K562 (cell line): Measurements from ENCODE around the gene UBXN10. TPM values are rescaled to one million over a fixed set of nuclear protein-coding genes. Genes with fewer than 3 reads are reported as not detected.
A peak's percentile ranks its signal among the peaks of the same experiment; 100 is the strongest.

Source experiments
- ATF3 ChIP-seq, 2 experiments: fragments of 450-650 bp in 1 of 2; sonication (generic) in 1 of 2; formaldehyde crosslinking in 1 of 2; IDR thresholded peaks in 1 of 2; conservative IDR thresholded peaks in 1 of 2; 2 replicates each; pipeline versions ENCODE4 v1.6.1 to v1.8.1; 2016 to 2023; ENCODE audit warnings: mild to moderate bottlenecking in 2 of 2, moderate library complexity in 2 of 2, inconsistent platforms in 1 of 2, missing genetic modification reagents in 1 of 2
- CBX2 ChIP-seq: fragments of 200-600 bp; sonication (generic); IDR thresholded peaks from one replicate; pipeline ENCODE4 v1.6.1; 2012; ENCODE audit warnings: mild to moderate bottlenecking, low read length, inconsistent platforms; ENCODE audit not compliant: insufficient read depth, poor library complexity, severe bottlenecking
- CBX8 ChIP-seq: fragments of 200-600 bp; sonication (generic); IDR thresholded peaks from 2 replicates; pipeline ENCODE4 v1.6.1; 2012; ENCODE audit warnings: borderline replicate concordance, mixed run types, low read depth, mild to moderate bottlenecking, moderate library complexity, mixed read lengths, low read length, control low read depth, inconsistent platforms; ENCODE audit not compliant: poor library complexity, severe bottlenecking; ENCODE audit errors: extremely low read depth
- DPF2 ChIP-seq: fragments of 450-650 bp; IDR thresholded peaks from 2 replicates; pipeline ENCODE4 v1.6.1; 2016
- EHMT2 ChIP-seq: fragments of 450-650 bp; IDR thresholded peaks from 2 replicates; pipeline ENCODE4 v1.6.1; 2018; ENCODE audit warnings: antibody characterized with exemption
- EP400 ChIP-seq: fragments of 450-650 bp; IDR thresholded peaks from 2 replicates; pipeline ENCODE4 v1.6.1; 2017; ENCODE audit warnings: antibody characterized with exemption, mild to moderate bottlenecking, moderate library complexity
- FOXK2 ChIP-seq, 2 experiments: fragments of 450-650 bp; IDR thresholded peaks in 1 of 2; conservative IDR thresholded peaks in 1 of 2; 2 replicates each; pipeline ENCODE4 v1.6.1; 2016; ENCODE audit warnings: low read depth in 2 of 2, mild to moderate bottlenecking in 1 of 2
- HMG20A ChIP-seq: fragments of 450-650 bp; formaldehyde crosslinking; conservative IDR thresholded peaks from 2 replicates; pipeline ENCODE4 v1.4.0; 2020; ENCODE audit warnings: mild to moderate bottlenecking, mixed read lengths
- RBM15 ChIP-seq: fragments of 200-400 bp; formaldehyde crosslinking; IDR thresholded peaks from 2 replicates; pipeline ENCODE4 v1.6.1; 2018; ENCODE audit warnings: mild to moderate bottlenecking, low read length, moderate library complexity; ENCODE audit not compliant: insufficient read depth
- SNIP1 ChIP-seq: fragments of 450-650 bp; IDR thresholded peaks from 2 replicates; pipeline ENCODE4 v1.7.1; 2017; ENCODE audit warnings: low read depth, mild to moderate bottlenecking
- SNRNP70 ChIP-seq: fragments of 200-400 bp; formaldehyde crosslinking; optimal IDR thresholded peaks from 2 replicates; pipeline ENCODE3; 2017; ENCODE audit warnings: low read depth, low read length
- SRF ChIP-seq, 2 experiments: fragments of 250-450, 450-650 bp in 1 of 2; sonication (Bioruptor Pico) in 1 of 2; sonication (generic) in 1 of 2; formaldehyde crosslinking; IDR thresholded peaks; 2 replicates each; pipeline versions ENCODE4 v1.5.0 to v1.5.1; 2020 to 2022; ENCODE audit warnings: mild to moderate bottlenecking in 1 of 2, missing genetic modification reagents in 1 of 2
- TFAP4 ChIP-seq: sonication (generic); formaldehyde crosslinking; IDR thresholded peaks from 2 replicates; pipeline ENCODE4 v1.8.0; 2022; ENCODE audit warnings: missing genetic modification reagents, mild to moderate bottlenecking, moderate library complexity, borderline replicate concordance
- ZNF23 ChIP-seq: fragments of 250-450 bp; sonication (Bioruptor Pico); IDR thresholded peaks from 2 replicates; pipeline ENCODE4 v1.4.0; 2020; ENCODE audit warnings: mild to moderate bottlenecking
- polyA plus RNA-seq, 8 experiments: library from polyadenylated mRNA; depleted of rRNA in 4 of 8; stranded (reverse) in 5 of 8; unstranded in 3 of 8; fragments of >200 nt; fragmentation: Nextera tagmentation in 2 of 8; fragmentation: Illumina TruSeq in 1 of 8; extraction: Ambion mirVana in 2 of 8; extraction: Trizol in 1 of 8; gene quantifications; 2 replicates each; pipeline versions ENCODE4 v1.2.1 to v1.2.3, GENCODE V29; 2011 to 2014; ENCODE audit warnings: inconsistent platforms in 1 of 8, missing spikeins in 1 of 8
- total RNA-seq, 7 experiments: library from RNA; depleted of rRNA in 6 of 7; stranded (reverse); fragments of >200 nt in 6 of 7; fragmentation: Illumina TruSeq in 2 of 7; extraction: Trizol in 2 of 7; gene quantifications; 2 replicates each; pipeline versions ENCODE4 v1.2.1 to v1.2.3, GENCODE V29; 2011 to 2021; ENCODE audit warnings: low replicate concordance in 1 of 7
- TF ChIP-seq, protein P1 (sequence below): sonication (generic); formaldehyde crosslinking; IDR thresholded peaks from 2 replicates; pipeline ENCODE4 v1.8.1; 2023; ENCODE audit warnings: mild to moderate bottlenecking, missing genetic modification reagents, moderate library complexity
- TF ChIP-seq, protein P2 (sequence below), 2 experiments: fragments of 450-650 bp; formaldehyde crosslinking in 1 of 2; IDR thresholded peaks; 2 replicates each; pipeline versions ENCODE4 v1.4.0 to v1.6.1; 2014 to 2020; ENCODE audit warnings: mild to moderate bottlenecking in 2 of 2, borderline replicate concordance in 1 of 2, low read depth in 1 of 2

UBXN10 gene
- total and polyA plus RNA-seq, 9 of the 15 experiments (the other 6 are each of a cell fraction or from before 2014, with no cell fraction given): 10.7 to 17.7 (median 13.6) TPM

DNA sequence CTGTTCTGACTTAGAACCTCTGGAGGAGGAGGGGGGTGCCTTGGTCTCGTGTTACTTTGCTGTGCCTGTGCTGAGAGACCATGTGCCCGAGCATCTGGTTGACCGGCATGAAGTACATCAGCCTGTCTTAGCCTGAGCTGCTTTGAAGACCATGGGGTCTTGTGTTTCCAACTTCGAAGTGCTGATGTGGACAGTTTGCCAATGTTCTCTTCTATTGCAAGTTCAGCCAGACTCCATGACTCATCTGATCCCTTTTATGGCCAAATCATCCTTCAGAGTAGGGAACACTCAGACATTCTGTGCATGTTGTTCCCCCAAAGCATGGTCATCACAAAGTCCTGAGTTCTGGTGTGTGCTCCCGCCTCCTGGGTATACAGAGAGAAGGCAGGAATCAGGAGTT, 6.5 kb downstream of the UBXN10 start (continued):
- TF ChIP-seq TFAP4 (no peak), DPF2 (peak; percentile 33; the same call in 1 of the 2 replicates), HMG20A (CRISPR knock-in tag) (no peak), EP400 (no peak; the same call in 1 of the 2 replicates), CBX8 (no peak), SNRNP70 (no peak), SNIP1 (no peak), ATF3 (IDR thresholded peaks at IDR 0.05) (peak; percentile 74), ATF3 (CRISPR knock-in tag; conservative IDR thresholded peaks at IDR 0.05) (no peak), CBX2 (no peak), EHMT2 (0 out of 2 replicates have a peak, but pooled peaks have one; percentile 38), SRF (CRISPR knock-in tag; IDR thresholded peaks at IDR 0.05) (peak in 1 of 2 experiments; percentile 56; a peak in 1 of 4 replicates), FOXK2 (conservative IDR thresholded peaks at IDR 0.05 in 1 of 2, IDR thresholded peaks at IDR 0.05 in 1 of 2; ENCODE audit: low read depth in 2 of 2) (no peak), ZNF23 (CRISPR knock-in tag) (no peak), RBM15 (no peak)
- TF ChIP-seq, protein P1, sequence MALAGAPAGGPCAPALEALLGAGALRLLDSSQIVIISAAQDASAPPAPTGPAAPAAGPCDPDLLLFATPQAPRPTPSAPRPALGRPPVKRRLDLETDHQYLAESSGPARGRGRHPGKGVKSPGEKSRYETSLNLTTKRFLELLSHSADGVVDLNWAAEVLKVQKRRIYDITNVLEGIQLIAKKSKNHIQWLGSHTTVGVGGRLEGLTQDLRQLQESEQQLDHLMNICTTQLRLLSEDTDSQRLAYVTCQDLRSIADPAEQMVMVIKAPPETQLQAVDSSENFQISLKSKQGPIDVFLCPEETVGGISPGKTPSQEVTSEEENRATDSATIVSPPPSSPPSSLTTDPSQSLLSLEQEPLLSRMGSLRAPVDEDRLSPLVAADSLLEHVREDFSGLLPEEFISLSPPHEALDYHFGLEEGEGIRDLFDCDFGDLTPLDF (CRISPR knock-in tag): no peak
- TF ChIP-seq, protein P2, sequence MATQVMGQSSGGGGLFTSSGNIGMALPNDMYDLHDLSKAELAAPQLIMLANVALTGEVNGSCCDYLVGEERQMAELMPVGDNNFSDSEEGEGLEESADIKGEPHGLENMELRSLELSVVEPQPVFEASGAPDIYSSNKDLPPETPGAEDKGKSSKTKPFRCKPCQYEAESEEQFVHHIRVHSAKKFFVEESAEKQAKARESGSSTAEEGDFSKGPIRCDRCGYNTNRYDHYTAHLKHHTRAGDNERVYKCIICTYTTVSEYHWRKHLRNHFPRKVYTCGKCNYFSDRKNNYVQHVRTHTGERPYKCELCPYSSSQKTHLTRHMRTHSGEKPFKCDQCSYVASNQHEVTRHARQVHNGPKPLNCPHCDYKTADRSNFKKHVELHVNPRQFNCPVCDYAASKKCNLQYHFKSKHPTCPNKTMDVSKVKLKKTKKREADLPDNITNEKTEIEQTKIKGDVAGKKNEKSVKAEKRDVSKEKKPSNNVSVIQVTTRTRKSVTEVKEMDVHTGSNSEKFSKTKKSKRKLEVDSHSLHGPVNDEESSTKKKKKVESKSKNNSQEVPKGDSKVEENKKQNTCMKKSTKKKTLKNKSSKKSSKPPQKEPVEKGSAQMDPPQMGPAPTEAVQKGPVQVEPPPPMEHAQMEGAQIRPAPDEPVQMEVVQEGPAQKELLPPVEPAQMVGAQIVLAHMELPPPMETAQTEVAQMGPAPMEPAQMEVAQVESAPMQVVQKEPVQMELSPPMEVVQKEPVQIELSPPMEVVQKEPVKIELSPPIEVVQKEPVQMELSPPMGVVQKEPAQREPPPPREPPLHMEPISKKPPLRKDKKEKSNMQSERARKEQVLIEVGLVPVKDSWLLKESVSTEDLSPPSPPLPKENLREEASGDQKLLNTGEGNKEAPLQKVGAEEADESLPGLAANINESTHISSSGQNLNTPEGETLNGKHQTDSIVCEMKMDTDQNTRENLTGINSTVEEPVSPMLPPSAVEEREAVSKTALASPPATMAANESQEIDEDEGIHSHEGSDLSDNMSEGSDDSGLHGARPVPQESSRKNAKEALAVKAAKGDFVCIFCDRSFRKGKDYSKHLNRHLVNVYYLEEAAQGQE (IDR thresholded peaks at IDR 0.05; ENCODE audit: borderline replicate concordance): 0 out of 2 replicates have a peak, but pooled peaks have one; percentile 12
- TF ChIP-seq, protein P2 (CRISPR knock-in tag; IDR thresholded peaks at IDR 0.05; ENCODE audit: low read depth): no peak
